Measurements from ENCODE around the gene UFD1.

UFD1 gene

GRCh38 chr22:19478901-19479354, at the start of gene UFD1:
UFD1 (minus strand) TSS chr22:19479193; CDS start chr22:19479085, 108 bp downstream.
- Histone ChIP-seq H3K9ac (ENCODE audit: low read length) (peak within 1 kb of the TSS; percentile 96), H3K27ac (ENCODE audit: low read length) (peak within 1 kb of the TSS; percentile 85), H3K36me3 (replicated peaks; ENCODE audit: low read depth, low read length) (peaks cover 25% of the 10 kb centered on the region), H3K4me2 (ENCODE audit: low read length) (peak within 1 kb of the TSS; percentile 97), H3K4me3 (ENCODE audit: low read length) (peak within 1 kb of the TSS; percentile 85), H3K79me2 (ENCODE audit: low read length) (peaks cover 54% of the 10 kb centered on the region), H2AFZ (ENCODE audit: low read depth, low read length) (peak within 1 kb of the TSS; percentile 99), H3K4me1 (ENCODE audit: low read length) (peaks cover 18% of the 10 kb centered on the region), H4K20me1 (ENCODE audit: insufficient read depth, low read length) (peaks cover 20% of the 10 kb centered on the region), H3K27me3 (ENCODE audit: low read depth, low read length) (no peaks in the 10 kb centered on the region), H3K9me3 (ENCODE audit: insufficient read depth, low read length) (no peaks in the 10 kb centered on the region)
- TF ChIP-seq CTCF (IDR thresholded peaks at IDR 0.05; ENCODE audit: low read depth, low read length) (no peak), EZH2phosphoT487 (IDR thresholded peaks at IDR 0.05; ENCODE audit: low read depth) (no peak)

- Histone ChIP-seq H3K9ac (ENCODE audit: low read length) (no peak overlapping the region), H3K79me2 (ENCODE audit: low read length) (no peaks in the 10 kb centered on the region), H3K4me1 (ENCODE audit: low read length) (peaks cover 10% of the 10 kb centered on the region), H3K4me2 (ENCODE audit: low read length) (no peak overlapping the region), H3K27me3 (ENCODE audit: low read depth, low read length) (peaks cover 12% of the 10 kb centered on the region; the same call in 1 of the 2 replicates), H3K9me3 (ENCODE audit: insufficient read depth, low read length) (no peaks in the 10 kb centered on the region), H3K36me3 (replicated peaks; ENCODE audit: low read depth, low read length) (no peaks in the 10 kb centered on the region), H3K27ac (ENCODE audit: low read length) (no peak overlapping the region), H4K20me1 (ENCODE audit: insufficient read depth, low read length) (no peaks in the 10 kb centered on the region), H3K4me3 (ENCODE audit: low read length) (no peak overlapping the region), H2AFZ (ENCODE audit: low read depth, low read length) (no peak overlapping the region)
- no peak for TF ChIP-seq CTCF (IDR thresholded peaks at IDR 0.05; ENCODE audit: low read depth, low read length)
- no peak for TF ChIP-seq EZH2phosphoT487 (IDR thresholded peaks at IDR 0.05; ENCODE audit: low read depth)
These were observed 48.9 kb upstream of the UFD1 start for GRCh38 chr22:19527861-19528417.

GRCh38 chr22:19527321-19527721, 48.3 kb upstream of the UFD1 start:
- Histone ChIP-seq H4K20me1 (ENCODE audit: insufficient read depth, low read length) (no peaks in the 10 kb centered on the region), H3K4me3 (ENCODE audit: low read length) (no peak overlapping the region), H3K36me3 (replicated peaks; ENCODE audit: low read depth, low read length) (no peaks in the 10 kb centered on the region), H3K4me1 (ENCODE audit: low read length) (peaks cover 10% of the 10 kb centered on the region), H3K9ac (ENCODE audit: low read length) (no peak overlapping the region), H3K9me3 (ENCODE audit: insufficient read depth, low read length) (no peaks in the 10 kb centered on the region), H2AFZ (ENCODE audit: low read depth, low read length) (no peak overlapping the region), H3K4me2 (ENCODE audit: low read length) (no peak overlapping the region), H3K27ac (ENCODE audit: low read length) (no peak overlapping the region), H3K79me2 (ENCODE audit: low read length) (no peaks in the 10 kb centered on the region), H3K27me3 (ENCODE audit: low read depth, low read length) (peaks cover 12% of the 10 kb centered on the region; the same call in 1 of the 2 replicates)
- no peak for TF ChIP-seq EZH2phosphoT487 (IDR thresholded peaks at IDR 0.05; ENCODE audit: low read depth)
- no peak for TF ChIP-seq CTCF (IDR thresholded peaks at IDR 0.05; ENCODE audit: low read depth, low read length)

GRCh38 chr22:19526702-19527111, 47.7 kb upstream of the UFD1 start:
- TF ChIP-seq CTCF (IDR thresholded peaks at IDR 0.05; ENCODE audit: low read depth, low read length) (no peak), EZH2phosphoT487 (IDR thresholded peaks at IDR 0.05; ENCODE audit: low read depth) (no peak)
- Histone ChIP-seq H3K27ac (ENCODE audit: low read length) (no peak overlapping the region), H3K79me2 (ENCODE audit: low read length) (no peaks in the 10 kb centered on the region), H3K27me3 (ENCODE audit: low read depth, low read length) (peaks cover 12% of the 10 kb centered on the region; the same call in 1 of the 2 replicates), H2AFZ (ENCODE audit: low read depth, low read length) (no peak overlapping the region), H3K4me1 (ENCODE audit: low read length) (peaks cover 10% of the 10 kb centered on the region), H3K9ac (ENCODE audit: low read length) (no peak overlapping the region), H3K4me3 (ENCODE audit: low read length) (no peak overlapping the region), H3K36me3 (replicated peaks; ENCODE audit: low read depth, low read length) (peaks cover 2% of the 10 kb centered on the region), H3K4me2 (ENCODE audit: low read length) (no peak overlapping the region), H4K20me1 (ENCODE audit: insufficient read depth, low read length) (no peaks in the 10 kb centered on the region), H3K9me3 (ENCODE audit: insufficient read depth, low read length) (no peaks in the 10 kb centered on the region)
